Subcutaneous adipose tissue (tissue), 4 donors: ENCODE measurements around the gene VSTM2B. TPM values are rescaled to one million over a fixed set of nuclear protein-coding genes. Genes with fewer than 3 reads are reported as not detected.

Experiments
- CTCF ChIP-seq: fragments of 450-650 bp; IDR thresholded peaks from one replicate; pipeline ENCODE4 v1.5.1; 2016; ENCODE audit warnings: low read depth, mild to moderate bottlenecking, control low read depth, antibody characterized with exemption, moderate library complexity
- total RNA-seq, 4 donors: library from RNA; depleted of rRNA; stranded (reverse); fragments of >200 nt; gene quantifications; one replicate each; pipeline ENCODE4 v1.1.0, GENCODE V29; 2016

VSTM2B gene
- total RNA-seq, 4 donors from 2014 or later, result not detected

- no peak for TF ChIP-seq CTCF
Observed at GRCh38 chr19:29574510-29574909, 48.7 kb downstream of the VSTM2B start.

GRCh38 chr19:29576046-29576606, 50.3 kb downstream of the VSTM2B start:
- TF ChIP-seq CTCF, result no peak

- no peak for TF ChIP-seq CTCF
Observed at GRCh38 chr19:29576761-29577648, 51.2 kb downstream of the VSTM2B start.

GRCh38 chr19:29577649-29577963, 51.8 kb downstream of the VSTM2B start:
- TF ChIP-seq CTCF, result no peak

GRCh38 chr19:29578349-29578748, 52.6 kb downstream of the VSTM2B start:
- no peak for TF ChIP-seq CTCF

GRCh38 chr19:29579308-29579910, 53.6 kb downstream of the VSTM2B start:
- no peak for TF ChIP-seq CTCF

- no peak for TF ChIP-seq CTCF
Observed at GRCh38 chr19:29581398-29581797, 55.6 kb downstream of the VSTM2B start.
